ENCODE data around the gene CACNA2D1. TPM values are rescaled to one million over a fixed set of nuclear protein-coding genes. Genes with fewer than 3 reads are reported as not detected.

CACNA2D1 gene
- 1.5 and 1.8 TPM in 2 replicates for total RNA-seq (ENCODE audit: low replicate concordance)

DNA sequence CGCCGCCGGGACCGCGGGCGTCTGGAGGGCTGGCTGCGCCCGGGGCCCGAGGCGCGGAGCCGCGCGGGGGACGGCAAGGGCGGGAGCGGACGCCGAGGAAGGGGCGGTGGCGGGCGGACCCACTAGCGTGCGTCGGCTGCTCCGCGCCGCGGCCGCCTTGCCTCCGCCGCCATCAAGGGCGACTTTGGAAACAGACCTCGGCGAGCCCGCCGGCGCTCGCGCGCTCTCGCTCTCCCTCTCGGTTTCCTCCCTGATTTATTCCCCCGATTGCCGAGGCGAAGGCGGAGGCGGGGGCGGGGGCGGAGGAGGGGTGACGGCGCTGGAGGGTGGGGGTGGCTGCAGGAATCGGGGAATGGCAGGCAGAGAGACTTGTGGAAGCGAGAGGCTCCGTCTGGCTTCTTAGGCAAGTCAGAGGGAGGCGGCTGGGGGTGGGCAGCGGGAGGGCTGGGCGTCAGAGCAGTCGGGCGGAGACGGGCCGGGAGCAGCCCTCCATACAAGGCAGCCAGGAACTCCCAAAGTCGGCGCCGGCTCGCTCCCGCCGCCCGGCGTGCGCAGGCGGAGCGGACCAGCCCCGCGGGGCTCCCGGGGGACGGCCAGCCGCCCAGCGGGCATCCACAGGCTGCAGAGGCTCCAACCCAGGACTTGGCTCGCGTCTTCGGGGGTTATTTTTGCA lies at the start of gene CACNA2D1:
TSS of gene CACNA2D1 (minus strand) at position 231 of the 673 bp plus-strand sequence.
- H3K27me3 ChIP-seq = peaks cover 29% of the 10 kb centered on the region
- TF ChIP-seq EZH2 (IDR thresholded peaks at IDR 0.05) (no peak), EZH2phosphoT487 (IDR thresholded peaks at IDR 0.05) (no peak)
- TF ChIP-seq, protein P1, sequence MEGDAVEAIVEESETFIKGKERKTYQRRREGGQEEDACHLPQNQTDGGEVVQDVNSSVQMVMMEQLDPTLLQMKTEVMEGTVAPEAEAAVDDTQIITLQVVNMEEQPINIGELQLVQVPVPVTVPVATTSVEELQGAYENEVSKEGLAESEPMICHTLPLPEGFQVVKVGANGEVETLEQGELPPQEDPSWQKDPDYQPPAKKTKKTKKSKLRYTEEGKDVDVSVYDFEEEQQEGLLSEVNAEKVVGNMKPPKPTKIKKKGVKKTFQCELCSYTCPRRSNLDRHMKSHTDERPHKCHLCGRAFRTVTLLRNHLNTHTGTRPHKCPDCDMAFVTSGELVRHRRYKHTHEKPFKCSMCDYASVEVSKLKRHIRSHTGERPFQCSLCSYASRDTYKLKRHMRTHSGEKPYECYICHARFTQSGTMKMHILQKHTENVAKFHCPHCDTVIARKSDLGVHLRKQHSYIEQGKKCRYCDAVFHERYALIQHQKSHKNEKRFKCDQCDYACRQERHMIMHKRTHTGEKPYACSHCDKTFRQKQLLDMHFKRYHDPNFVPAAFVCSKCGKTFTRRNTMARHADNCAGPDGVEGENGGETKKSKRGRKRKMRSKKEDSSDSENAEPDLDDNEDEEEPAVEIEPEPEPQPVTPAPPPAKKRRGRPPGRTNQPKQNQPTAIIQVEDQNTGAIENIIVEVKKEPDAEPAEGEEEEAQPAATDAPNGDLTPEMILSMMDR (IDR thresholded peaks at IDR 0.05) = no peak
- H4K20me1 ChIP-seq (ENCODE audit: low read depth) = peaks cover 8% of the 10 kb centered on the region
- Mint-ChIP-seq H3K9me3 (no peaks in the 10 kb centered on the region), H3K4me3 (peak within 1 kb of the TSS; percentile 98), H3K36me3 (no peaks in the 10 kb centered on the region), H3K27ac (peak within 1 kb of the TSS; percentile 90), H3K4me1 (peaks cover 30% of the 10 kb centered on the region), H3K27me3 (ENCODE audit: insufficient read depth, low read depth) (peaks cover 3% of the 10 kb centered on the region)
- H3K4me2 ChIP-seq = peak within 1 kb of the TSS; percentile 91
- DNase-seq (ENCODE audit: low spot score) = peak; percentile 83
- peak within 1 kb of the TSS; percentile 100 for H2AFZ ChIP-seq (replicated peaks)
- H3K9ac ChIP-seq = no peak within 1 kb of the TSS
- H3K27ac ChIP-seq = no peak within 1 kb of the TSS
- H3K79me2 ChIP-seq (ENCODE audit: low read depth) = peaks cover 24% of the 10 kb centered on the region
- peak within 1 kb of the TSS; percentile 91 for H3K4me3 ChIP-seq
- no peaks in the 10 kb centered on the region for H3K36me3 ChIP-seq
- H3K4me1 ChIP-seq = peaks cover 39% of the 10 kb centered on the region
- no peaks in the 10 kb centered on the region for H3K9me3 ChIP-seq (ENCODE audit: low read depth)
- peaks cover 41% of the 10 kb centered on the region for H3F3A ChIP-seq (ENCODE audit: low read depth)

DNA sequence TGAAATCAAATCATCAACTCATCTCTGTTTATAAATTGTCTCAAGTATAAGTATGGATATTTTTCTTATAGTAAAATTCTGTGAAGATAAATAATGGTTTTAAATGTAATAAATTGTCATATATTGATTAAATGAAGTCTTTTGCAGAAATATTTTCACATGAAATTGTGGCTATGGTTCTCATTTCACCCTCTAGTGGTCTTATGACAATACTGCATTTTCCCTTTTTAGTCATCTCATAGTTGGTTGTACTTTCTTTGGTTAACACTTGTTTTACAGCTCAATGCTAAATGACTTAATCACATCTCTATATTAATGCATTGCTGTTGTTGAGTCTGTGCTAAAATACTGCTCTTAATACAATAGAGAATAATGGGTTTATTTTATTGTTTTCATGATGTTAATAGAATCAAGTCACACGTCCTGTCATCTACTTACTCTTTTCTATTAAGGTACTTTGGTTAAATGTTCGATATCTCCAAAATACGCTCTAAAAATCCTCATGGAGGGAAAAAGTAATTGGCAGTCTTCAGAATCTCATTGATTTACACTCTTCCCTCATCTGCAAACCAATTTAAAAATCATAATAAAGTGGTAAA lies 38.0 kb upstream of the CACNA2D1 start:
- DNase-seq (ENCODE audit: low spot score) = peak; percentile 3
- no peak overlapping the region for H3K9ac ChIP-seq
- H3K4me3 ChIP-seq = no peak overlapping the region
- no peaks in the 10 kb centered on the region for H3K79me2 ChIP-seq (ENCODE audit: low read depth)
- no peak overlapping the region for H3K27ac ChIP-seq
- TF ChIP-seq EZH2phosphoT487 (IDR thresholded peaks at IDR 0.05) = no peak
- no peak for TF ChIP-seq EZH2 (IDR thresholded peaks at IDR 0.05)
- TF ChIP-seq, protein P1 (IDR thresholded peaks at IDR 0.05) = peak; percentile 78
- Mint-ChIP-seq H3K4me3 (no peak overlapping the region), H3K4me1 (no peaks in the 10 kb centered on the region), H3K9me3 (peaks cover 4% of the 10 kb centered on the region), H3K36me3 (no peaks in the 10 kb centered on the region), H3K27ac (no peak overlapping the region), H3K27me3 (ENCODE audit: insufficient read depth, low read depth) (no peaks in the 10 kb centered on the region)
- H3K36me3 ChIP-seq = no peaks in the 10 kb centered on the region
- no peaks in the 10 kb centered on the region for H3F3A ChIP-seq (ENCODE audit: low read depth)
- no peaks in the 10 kb centered on the region for H3K27me3 ChIP-seq
- no peaks in the 10 kb centered on the region for H3K4me1 ChIP-seq
- no peaks in the 10 kb centered on the region for H4K20me1 ChIP-seq (ENCODE audit: low read depth)
- H3K4me2 ChIP-seq = no peak overlapping the region
- H3K9me3 ChIP-seq (ENCODE audit: low read depth) = no peaks in the 10 kb centered on the region
- no peak overlapping the region for H2AFZ ChIP-seq (replicated peaks)

DNA sequence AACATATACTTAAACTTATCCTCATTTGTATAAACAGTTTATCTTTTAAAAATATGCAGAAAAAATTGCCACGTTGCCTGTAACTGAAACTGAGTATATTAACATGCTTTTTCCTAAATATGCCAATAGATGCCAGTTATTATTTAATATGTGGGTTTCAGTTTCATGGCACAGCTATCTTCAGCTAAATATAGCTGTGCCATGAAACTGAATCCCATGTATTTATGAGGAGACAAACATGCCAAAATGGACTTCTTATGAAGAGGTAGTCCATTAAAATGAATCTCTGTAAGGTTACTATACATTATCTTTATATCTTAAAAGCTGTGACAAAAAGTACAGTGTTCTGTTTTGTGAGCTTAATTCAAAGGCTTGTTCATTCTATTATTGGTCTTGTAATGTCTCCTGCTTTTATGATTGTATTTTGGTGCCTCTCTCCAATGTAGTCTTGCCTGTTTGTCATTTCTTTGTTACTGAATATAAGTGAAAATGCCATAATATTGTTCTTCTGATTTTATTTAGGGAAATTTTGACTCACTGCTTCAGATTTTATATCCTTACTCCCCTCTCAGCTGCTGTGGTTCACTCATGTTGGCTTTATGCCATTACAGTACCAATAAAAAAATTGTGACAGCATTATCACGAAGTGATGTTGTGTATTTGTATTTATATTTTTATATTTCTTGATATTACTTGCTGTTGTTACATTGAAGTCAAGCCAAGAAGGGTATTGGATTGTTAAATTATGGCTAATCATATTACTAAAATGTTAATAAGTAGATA lies 34.3 kb upstream of the CACNA2D1 start:
- no peaks in the 10 kb centered on the region for H3K9me3 Mint-ChIP-seq

More for the DNA sequence above, 34.3 kb upstream of the CACNA2D1 start:
- Histone ChIP-seq H3K27me3 (no peaks in the 10 kb centered on the region), H3K79me2 (ENCODE audit: low read depth) (no peaks in the 10 kb centered on the region), H3K4me2 (no peak overlapping the region), H3F3A (ENCODE audit: low read depth) (no peaks in the 10 kb centered on the region), H3K9me3 (ENCODE audit: low read depth) (no peaks in the 10 kb centered on the region), H3K9ac (no peak overlapping the region), H3K4me3 (no peak overlapping the region), H4K20me1 (ENCODE audit: low read depth) (no peaks in the 10 kb centered on the region), H3K36me3 (no peaks in the 10 kb centered on the region), H3K4me1 (no peaks in the 10 kb centered on the region), H3K27ac (no peak overlapping the region), H2AFZ (replicated peaks) (no peak overlapping the region)
- H3K27me3 Mint-ChIP-seq (ENCODE audit: insufficient read depth, low read depth) = peaks cover 3% of the 10 kb centered on the region
- no peak overlapping the region for H3K4me3 Mint-ChIP-seq
- H3K4me1 Mint-ChIP-seq = no peaks in the 10 kb centered on the region
- no peak for DNase-seq (ENCODE audit: low spot score)
- H3K27ac Mint-ChIP-seq = no peak overlapping the region
- H3K36me3 Mint-ChIP-seq = no peaks in the 10 kb centered on the region
- no peak for TF ChIP-seq EZH2phosphoT487 (IDR thresholded peaks at IDR 0.05)
- TF ChIP-seq, protein P1 (IDR thresholded peaks at IDR 0.05) = no peak
- TF ChIP-seq EZH2 (IDR thresholded peaks at IDR 0.05) = no peak

Data from neural progenitor cell (in vitro differentiated cells).